ENCODE data around the gene RPS27L. TPM values are rescaled to one million over a fixed set of nuclear protein-coding genes. Genes with fewer than 3 reads are reported as not detected.

RPS27L gene
- total RNA-seq, 4 donors from 2014 or later = 47.8 to 94.9 (median 51.5) TPM

GRCh38 chr15:63186065-63186464 lies 28.8 kb upstream of the RPS27L start:
- TF ChIP-seq EP300 (IDR thresholded peaks at IDR 0.05) (no peak), POLR2A (IDR thresholded peaks at IDR 0.05) (no peak), CTCF (IDR thresholded peaks at IDR 0.05) (no peak), POLR2AphosphoS5 (IDR thresholded peaks at IDR 0.05) (no peak)
- H3K27me3 ChIP-seq = no peaks in the 10 kb centered on the region
- no peaks in the 10 kb centered on the region for H3K9me3 ChIP-seq
- no peaks in the 10 kb centered on the region for H3K36me3 ChIP-seq
- H3K4me1 ChIP-seq = peaks cover 20% of the 10 kb centered on the region
- H3K27ac ChIP-seq = no peak overlapping the region
- H3K4me3 ChIP-seq = no peak overlapping the region
- no peak for DNase-seq (ENCODE audit: low spot score in 2 of 2)
- 51% methylated on average over 2 of the region's 2 CpGs for WGBS

GRCh38 chr15:63185206-63185605 lies 27.9 kb upstream of the RPS27L start:
- H3K4me3 ChIP-seq = no peak overlapping the region
- 58% methylated on average over 2 of the region's 2 CpGs for WGBS
- TF ChIP-seq CTCF (IDR thresholded peaks at IDR 0.05) (no peak), EP300 (IDR thresholded peaks at IDR 0.05) (no peak), POLR2AphosphoS5 (IDR thresholded peaks at IDR 0.05) (no peak), POLR2A (IDR thresholded peaks at IDR 0.05) (no peak)
- no peaks in the 10 kb centered on the region for H3K9me3 ChIP-seq
- H3K27ac ChIP-seq = no peak overlapping the region
- H3K27me3 ChIP-seq = no peaks in the 10 kb centered on the region
- H3K4me1 ChIP-seq = peaks cover 11% of the 10 kb centered on the region
- no peaks in the 10 kb centered on the region for H3K36me3 ChIP-seq
- no peak for DNase-seq (ENCODE audit: low spot score in 2 of 2)

GRCh38 chr15:63181648-63182047 lies 24.4 kb upstream of the RPS27L start:
- Histone ChIP-seq H3K36me3 (no peaks in the 10 kb centered on the region), H3K9me3 (no peaks in the 10 kb centered on the region), H3K27me3 (no peaks in the 10 kb centered on the region), H3K4me1 (peaks cover 6% of the 10 kb centered on the region), H3K4me3 (no peak overlapping the region), H3K27ac (no peak overlapping the region)
- no peak for DNase-seq (ENCODE audit: low spot score in 2 of 2)
- TF ChIP-seq POLR2A (IDR thresholded peaks at IDR 0.05) = no peak
- no peak for TF ChIP-seq CTCF (IDR thresholded peaks at IDR 0.05)
- no peak for TF ChIP-seq POLR2AphosphoS5 (IDR thresholded peaks at IDR 0.05)
- no peak for TF ChIP-seq EP300 (IDR thresholded peaks at IDR 0.05)
- WGBS = 88% methylated on average over 2 of the region's 2 CpGs

GRCh38 chr15:63180746-63181145 lies 23.5 kb upstream of the RPS27L start:
- Histone ChIP-seq H3K36me3 (no peaks in the 10 kb centered on the region), H3K4me1 (no peaks in the 10 kb centered on the region), H3K9me3 (no peaks in the 10 kb centered on the region), H3K27me3 (no peaks in the 10 kb centered on the region), H3K27ac (no peak overlapping the region), H3K4me3 (no peak overlapping the region)
- TF ChIP-seq CTCF (IDR thresholded peaks at IDR 0.05) (no peak), POLR2A (IDR thresholded peaks at IDR 0.05) (no peak), EP300 (IDR thresholded peaks at IDR 0.05) (no peak), POLR2AphosphoS5 (IDR thresholded peaks at IDR 0.05) (no peak)
- DNase-seq (ENCODE audit: low spot score in 2 of 2) = no peak
- WGBS = 91% methylated on average over 2 of the region's 2 CpGs

GRCh38 chr15:63178034-63178433 lies 20.8 kb upstream of the RPS27L start:
- 45% methylated on average over 5 of the region's 5 CpGs for WGBS
- H3K27ac ChIP-seq = no peak overlapping the region
- TF ChIP-seq POLR2AphosphoS5 (IDR thresholded peaks at IDR 0.05) = no peak
- TF ChIP-seq POLR2A (IDR thresholded peaks at IDR 0.05) = no peak
- no peak for TF ChIP-seq EP300 (IDR thresholded peaks at IDR 0.05)
- no peak for TF ChIP-seq CTCF (IDR thresholded peaks at IDR 0.05)

More at GRCh38 chr15:63178034-63178433, 20.8 kb upstream of the RPS27L start:
- no peaks in the 10 kb centered on the region for H3K36me3 ChIP-seq
- H3K4me1 ChIP-seq = no peaks in the 10 kb centered on the region
- no peak overlapping the region for H3K4me3 ChIP-seq
- no peak for DNase-seq (ENCODE audit: low spot score in 2 of 2)
- H3K9me3 ChIP-seq = no peaks in the 10 kb centered on the region
- H3K27me3 ChIP-seq = no peaks in the 10 kb centered on the region
